Mesenchymal stem cell (in vitro differentiated cells and primary cell): ENCODE results near the gene SCN3A.

Experiments used
- DNase-seq: peaks from one replicate; pipeline ENCODE4 v3.0.0-alpha.2; 2013
- H2AFZ ChIP-seq: one replicate; pipeline ENCODE4 v1.6.1; 2013; ENCODE audit warnings: low read depth, mild to moderate bottlenecking, control low read depth, inconsistent platforms, low read length, moderate library complexity
- H2AK5ac ChIP-seq: 2 replicates; pipeline ENCODE4 v1.6.1; 2013; ENCODE audit warnings: low read length, moderate library complexity, mild to moderate bottlenecking, inconsistent platforms; ENCODE audit not compliant: severe bottlenecking
- H2BK120ac ChIP-seq: one replicate; pipeline ENCODE4 v1.6.1; 2013; ENCODE audit warnings: low read depth, mild to moderate bottlenecking, inconsistent platforms, low read length, moderate library complexity
- H2BK12ac ChIP-seq, 2 experiments: one replicate each; pipeline ENCODE4 v1.6.1; 2013; ENCODE audit warnings: inconsistent platforms in 2 of 2, low read length in 2 of 2, mild to moderate bottlenecking in 2 of 2, moderate library complexity in 2 of 2, control low read depth in 1 of 2
- H2BK15ac ChIP-seq: one replicate; pipeline ENCODE4 v1.6.1; 2013; ENCODE audit warnings: mild to moderate bottlenecking, low read depth, inconsistent platforms; ENCODE audit not compliant: poor library complexity, severe bottlenecking
- H2BK5ac ChIP-seq: 2 replicates; pipeline ENCODE4 v1.6.1; 2013; ENCODE audit warnings: low read depth, mild to moderate bottlenecking, low read length, control low read depth, inconsistent platforms; ENCODE audit not compliant: poor library complexity, severe bottlenecking
- H3K14ac ChIP-seq, 2 experiments: one replicate each; pipeline ENCODE4 v1.6.1; 2013; ENCODE audit warnings: inconsistent platforms in 2 of 2, low read length in 2 of 2, control low read depth in 1 of 2, mild to moderate bottlenecking in 1 of 2, moderate library complexity in 1 of 2
- H3K18ac ChIP-seq, 2 experiments: one replicate each; pipeline ENCODE4 v1.6.1; 2013; ENCODE audit warnings: inconsistent platforms in 2 of 2, low read length in 2 of 2, control low read depth in 1 of 2, low read depth in 1 of 2, mild to moderate bottlenecking in 1 of 2
- H3K23ac ChIP-seq, 2 experiments: one replicate each; pipeline ENCODE4 v1.6.1; 2013; ENCODE audit warnings: inconsistent platforms in 2 of 2, low read length in 2 of 2, mild to moderate bottlenecking in 2 of 2, moderate library complexity in 2 of 2, control low read depth in 1 of 2
- H3K27ac ChIP-seq: 2 replicates; pipeline ENCODE4 v1.5.1; 2013; ENCODE audit warnings: mild to moderate bottlenecking, moderate library complexity, low read length, control low read depth, inconsistent platforms; ENCODE audit not compliant: poor library complexity, severe bottlenecking
- H3K27me3 ChIP-seq, 2 experiments: 2 replicates each; pipeline versions ENCODE4 v1.6.1 to v1.7.0; 2013; ENCODE audit warnings: low read length in 2 of 2, mild to moderate bottlenecking in 2 of 2, moderate library complexity in 2 of 2, control low read depth in 1 of 2, inconsistent platforms in 1 of 2; ENCODE audit not compliant: control insufficient read depth in 1 of 2, insufficient read depth in 1 of 2
- H3K36me3 ChIP-seq, 2 experiments: 2 replicates each; pipeline versions ENCODE4 v1.6.1 to v1.7.0; 2013; ENCODE audit warnings: low read length in 2 of 2, control low read depth in 1 of 2, inconsistent platforms in 1 of 2, low read depth in 1 of 2, mild to moderate bottlenecking in 1 of 2; ENCODE audit not compliant: insufficient read depth in 2 of 2, control insufficient read depth in 1 of 2
- H3K4ac ChIP-seq, 2 experiments: one replicate each; pipeline ENCODE4 v1.6.1; 2013; ENCODE audit warnings: inconsistent platforms in 2 of 2, low read length in 2 of 2, mild to moderate bottlenecking in 2 of 2, moderate library complexity in 2 of 2, control low read depth in 1 of 2, low read depth in 1 of 2
- H3K4me1 ChIP-seq: 2 replicates; pipeline ENCODE4 v1.6.1; 2013; ENCODE audit warnings: low read depth, low read length, control low read depth; ENCODE audit not compliant: control insufficient read depth, insufficient read depth
- H3K4me2 ChIP-seq: 2 replicates; pipeline ENCODE4 v1.6.1; 2013; ENCODE audit warnings: low read length, mild to moderate bottlenecking, inconsistent platforms; ENCODE audit not compliant: poor library complexity, severe bottlenecking
- H3K4me3 ChIP-seq, 2 experiments: 2 replicates each; pipeline versions ENCODE4 v1.5.1 to v1.7.0; 2013; ENCODE audit warnings: low read length in 2 of 2, mild to moderate bottlenecking in 2 of 2, control low read depth in 1 of 2, low read depth in 1 of 2; ENCODE audit not compliant: insufficient read depth in 1 of 2
- H3K79me1 ChIP-seq: replicated peaks from 2 replicates; pipeline ENCODE4 v1.6.1; 2013; ENCODE audit warnings: mild to moderate bottlenecking, control low read depth, low read length, inconsistent platforms; ENCODE audit not compliant: poor library complexity, severe bottlenecking
- H3K9ac ChIP-seq: 2 replicates; pipeline ENCODE4 v1.7.0; 2013; ENCODE audit warnings: mild to moderate bottlenecking, low read length, moderate library complexity
- H3K9me3 ChIP-seq: 2 replicates; pipeline ENCODE4 v1.7.0; 2013; ENCODE audit warnings: mild to moderate bottlenecking, low read length; ENCODE audit not compliant: control insufficient read depth
- H4K8ac ChIP-seq: one replicate; pipeline ENCODE4 v1.6.1; 2013; ENCODE audit warnings: inconsistent platforms, mild to moderate bottlenecking, low read length, moderate library complexity
- H4K91ac ChIP-seq: one replicate; pipeline ENCODE4 v1.6.1; 2013; ENCODE audit warnings: mild to moderate bottlenecking, low read length, inconsistent platforms
- WGBS: methylation state at CpG from one replicate; pipeline ENCODE4 v1.1.7; 2013; ENCODE audit warnings: mixed read lengths; 5-methylcytosine and 5-hydroxymethylcytosine counted together

Gene SCN3A

GRCh38 chr2:165074323-165074722 lies 129.5 kb downstream of the SCN3A start:
- Histone ChIP-seq H3K4me3 (no peak overlapping the region), H3K4me2 (no peak overlapping the region), H2AK5ac (no peak overlapping the region), H3K18ac (peak overlapping the region in 1 of 2 experiments; percentile 28), H3K9ac (no peak overlapping the region), H4K8ac (no peak overlapping the region), H3K14ac (peak overlapping the region in 1 of 2 experiments; percentile 18), H3K36me3 (no peaks in the 10 kb centered on the region), H4K91ac (no peak overlapping the region), H2BK15ac (no peak overlapping the region), H3K27ac (no peak overlapping the region), H3K23ac (no peak overlapping the region), H2AFZ (no peak overlapping the region), H3K9me3 (peaks cover 12% of the 10 kb centered on the region), H3K4ac (no peak overlapping the region), H2BK5ac (no peak overlapping the region), H3K27me3 (no peaks in the 10 kb centered on the region), H2BK120ac (no peak overlapping the region), H3K79me1 (no peaks in the 10 kb centered on the region), H2BK12ac (peak overlapping the region in 1 of 2 experiments; percentile 37), H3K4me1 (peaks cover 2% of the 10 kb centered on the region)
- no peak for DNase-seq
- WGBS = 89% methylated on average over 3 of the region's 3 CpGs

GRCh38 chr2:165070076-165070475 lies 133.8 kb downstream of the SCN3A start:
- peaks cover 1% of the 10 kb centered on the region for H3K4me1 ChIP-seq
- peaks cover 9% of the 10 kb centered on the region for H3K9me3 ChIP-seq
- H2AK5ac ChIP-seq = peak overlapping the region; percentile 65
- no peak overlapping the region for H3K9ac ChIP-seq
- H3K14ac ChIP-seq = no peak overlapping the region
- H3K27me3 ChIP-seq = no peaks in the 10 kb centered on the region
- 86% methylated on average over 9 of the region's 9 CpGs for WGBS
- no peak for DNase-seq
- H3K4me2 ChIP-seq = no peak overlapping the region
- peak overlapping the region in 1 of 2 experiments; percentile 59 for H3K23ac ChIP-seq
- peak overlapping the region; percentile 96 for H4K8ac ChIP-seq
- H3K27ac ChIP-seq = no peak overlapping the region
- H2BK120ac ChIP-seq = peak overlapping the region; percentile 73
- no peaks in the 10 kb centered on the region for H3K36me3 ChIP-seq
- no peak overlapping the region for H2AFZ ChIP-seq
- H2BK5ac ChIP-seq = no peak overlapping the region
- H3K4me3 ChIP-seq = no peak overlapping the region
- H3K4ac ChIP-seq = peak overlapping the region in 1 of 2 experiments; percentile 98
- no peaks in the 10 kb centered on the region for H3K79me1 ChIP-seq
- H2BK12ac ChIP-seq = peak overlapping the region; percentile 29 to 65
- H3K18ac ChIP-seq = peak overlapping the region; percentile 18 to 89
- peak overlapping the region; percentile 94 for H2BK15ac ChIP-seq
- H4K91ac ChIP-seq = peak overlapping the region; percentile 93

- peaks cover 1% of the 10 kb centered on the region for H3K4me1 ChIP-seq
- no peak overlapping the region for H3K4me3 ChIP-seq
- H3K23ac ChIP-seq = no peak overlapping the region
- no peak overlapping the region for H3K4me2 ChIP-seq
- H4K8ac ChIP-seq = peak overlapping the region; percentile 10
- H4K91ac ChIP-seq = peak overlapping the region; percentile 3
- DNase-seq = peak; percentile 73
- H3K9ac ChIP-seq = no peak overlapping the region
- H3K18ac ChIP-seq = peak overlapping the region; percentile 50 to 75
- no peak overlapping the region for H2AK5ac ChIP-seq
- H2BK12ac ChIP-seq = no peak overlapping the region
- H3K4ac ChIP-seq = peak overlapping the region; percentile 35 to 62
- WGBS = no CpG with 5 or more reads among the region's 1 CpG
- H3K14ac ChIP-seq = no peak overlapping the region
- peak overlapping the region; percentile 96 for H2BK120ac ChIP-seq
- no peaks in the 10 kb centered on the region for H3K9me3 ChIP-seq
- no peak overlapping the region for H2BK5ac ChIP-seq
- no peaks in the 10 kb centered on the region for H3K36me3 ChIP-seq
- H3K79me1 ChIP-seq = no peaks in the 10 kb centered on the region
- no peak overlapping the region for H2AFZ ChIP-seq
- H3K27ac ChIP-seq = no peak overlapping the region
- no peak overlapping the region for H2BK15ac ChIP-seq
- no peaks in the 10 kb centered on the region for H3K27me3 ChIP-seq
Observed at GRCh38 chr2:165069151-165069550, 134.7 kb downstream of the SCN3A start.

- Histone ChIP-seq H3K9me3 (no peaks in the 10 kb centered on the region), H2AK5ac (no peak overlapping the region), H3K14ac (no peak overlapping the region), H3K4me2 (peak overlapping the region; percentile 87), H2AFZ (no peak overlapping the region), H2BK15ac (no peak overlapping the region), H3K27ac (peak overlapping the region; percentile 51), H3K18ac (peak overlapping the region in 1 of 2 experiments; percentile 92), H3K4me1 (peaks cover 1% of the 10 kb centered on the region), H3K79me1 (no peaks in the 10 kb centered on the region), H3K4me3 (peak overlapping the region in 1 of 2 experiments; percentile 69), H3K4ac (no peak overlapping the region), H4K91ac (no peak overlapping the region), H3K9ac (peak overlapping the region; percentile 67), H3K27me3 (no peaks in the 10 kb centered on the region), H3K36me3 (no peaks in the 10 kb centered on the region), H4K8ac (no peak overlapping the region), H2BK120ac (no peak overlapping the region), H2BK5ac (no peak overlapping the region), H2BK12ac (no peak overlapping the region), H3K23ac (no peak overlapping the region)
- DNase-seq = no peak
Observed at GRCh38 chr2:165068487-165068757, 135.4 kb downstream of the SCN3A start.
